GM12878 (cell line): ENCODE results near the gene CCDC83.

Experiments used
- FOXM1 ChIP-seq: IDR thresholded peaks from 2 replicates; pipeline ENCODE4 v1.6.1; 2012; ENCODE audit warnings: low read depth, mild to moderate bottlenecking, inconsistent platforms, low read length, moderate library complexity
- KDM1A ChIP-seq: fragments of 200-600 bp; sonication (generic); IDR thresholded peaks from 2 replicates; pipeline ENCODE4 v1.6.1; 2016; ENCODE audit warnings: borderline replicate concordance
- NFYB ChIP-seq: IDR thresholded peaks from 2 replicates; pipeline ENCODE4 v1.6.1; 2011; ENCODE audit warnings: low read depth, mild to moderate bottlenecking, low read length, improper control_type of control experiment, moderate library complexity; ENCODE audit not compliant: insufficient read depth
- SIN3A ChIP-seq: IDR thresholded peaks from 2 replicates; pipeline ENCODE4 v1.6.1; 2012; ENCODE audit warnings: low read depth, low read length, improper control_type of control experiment
- YY1 ChIP-seq: IDR thresholded peaks from 2 replicates; pipeline ENCODE4 v1.6.1; 2011; ENCODE audit warnings: low read depth, mild to moderate bottlenecking, low read length
- TF ChIP-seq, protein P1 (sequence below), 3 experiments: IDR thresholded peaks in 2 of 3; conservative IDR thresholded peaks in 1 of 3; 2 replicates each; pipeline ENCODE4 v1.5.1; 2011; ENCODE audit warnings: low read depth in 3 of 3, low read length in 3 of 3, mild to moderate bottlenecking in 3 of 3, control low read depth in 2 of 3, moderate library complexity in 2 of 3, inconsistent platforms in 1 of 3, mixed read lengths in 1 of 3; ENCODE audit not compliant: control insufficient read depth in 2 of 3, insufficient read depth in 1 of 3; ENCODE audit errors: extremely low read depth in 1 of 3

DNA sequence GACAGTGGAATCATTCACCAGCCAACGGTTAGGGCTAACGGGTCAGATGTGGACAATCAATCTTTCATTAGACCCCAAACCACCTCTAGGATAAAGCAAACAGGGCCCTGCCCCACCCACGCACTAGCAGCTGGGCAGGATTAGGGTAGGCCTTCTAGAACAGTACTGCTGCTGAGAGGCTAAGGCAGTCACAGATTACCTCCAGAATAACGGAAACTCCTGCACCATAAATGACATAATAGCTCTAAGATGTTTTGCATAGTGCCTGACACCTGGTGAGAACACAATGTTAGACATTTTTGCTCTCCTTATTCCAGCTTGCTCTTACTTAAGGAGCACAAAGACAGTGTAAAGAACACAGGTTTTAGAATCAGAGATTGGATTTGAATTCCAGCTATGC is 46.0 kb upstream of the CCDC83 start:
- TF ChIP-seq KDM1A, result no peak
- TF ChIP-seq NFYB, result no peak
- no peak for TF ChIP-seq FOXM1
- TF ChIP-seq YY1, result no peak
- TF ChIP-seq, protein P1, sequence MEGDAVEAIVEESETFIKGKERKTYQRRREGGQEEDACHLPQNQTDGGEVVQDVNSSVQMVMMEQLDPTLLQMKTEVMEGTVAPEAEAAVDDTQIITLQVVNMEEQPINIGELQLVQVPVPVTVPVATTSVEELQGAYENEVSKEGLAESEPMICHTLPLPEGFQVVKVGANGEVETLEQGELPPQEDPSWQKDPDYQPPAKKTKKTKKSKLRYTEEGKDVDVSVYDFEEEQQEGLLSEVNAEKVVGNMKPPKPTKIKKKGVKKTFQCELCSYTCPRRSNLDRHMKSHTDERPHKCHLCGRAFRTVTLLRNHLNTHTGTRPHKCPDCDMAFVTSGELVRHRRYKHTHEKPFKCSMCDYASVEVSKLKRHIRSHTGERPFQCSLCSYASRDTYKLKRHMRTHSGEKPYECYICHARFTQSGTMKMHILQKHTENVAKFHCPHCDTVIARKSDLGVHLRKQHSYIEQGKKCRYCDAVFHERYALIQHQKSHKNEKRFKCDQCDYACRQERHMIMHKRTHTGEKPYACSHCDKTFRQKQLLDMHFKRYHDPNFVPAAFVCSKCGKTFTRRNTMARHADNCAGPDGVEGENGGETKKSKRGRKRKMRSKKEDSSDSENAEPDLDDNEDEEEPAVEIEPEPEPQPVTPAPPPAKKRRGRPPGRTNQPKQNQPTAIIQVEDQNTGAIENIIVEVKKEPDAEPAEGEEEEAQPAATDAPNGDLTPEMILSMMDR (IDR thresholded peaks at IDR 0.05 in 2 of 3, conservative IDR thresholded peaks at IDR 0.05 in 1 of 3; ENCODE audit: control insufficient read depth in 2 of 3, extremely low read depth in 1 of 3, insufficient read depth in 1 of 3, low read depth in 3 of 3, low read length in 3 of 3), result no peak
- TF ChIP-seq SIN3A, result no peak
